HUDEP-2 (cell line): ENCODE measurements around the gene LRRC53.

Experiments
- DNase-seq, 76 experiments: peaks; one replicate each; lab custom pipeline; 2025; ENCODE audit not compliant: unreplicated experiment in 76 of 76; lab: John Stamatoyannopoulos, UW

LRRC53 gene

GRCh38 chr1:74512170-74512915 lies at the start of gene LRRC53:
Gene LRRC53, minus strand, starts transcription at chr1:74512611. Its CDS starts 29,262 bp downstream, at chr1:74483349.
- no peak for DNase-seq

- no peak for DNase-seq
Measured at GRCh38 chr1:74549932-74550331, 37.5 kb upstream of the LRRC53 start.

- no peak for DNase-seq
Measured at GRCh38 chr1:74548961-74549750, 36.7 kb upstream of the LRRC53 start.

- DNase-seq, result no peak
Measured at GRCh38 chr1:74545821-74546220, 33.4 kb upstream of the LRRC53 start.

- DNase-seq, result no peak
Measured at GRCh38 chr1:74534241-74534640, 21.8 kb upstream of the LRRC53 start.

- DNase-seq, result no peak
Measured at GRCh38 chr1:74531796-74532195, 19.4 kb upstream of the LRRC53 start.

GRCh38 chr1:74530892-74531291 lies 18.5 kb upstream of the LRRC53 start:
- no peak for DNase-seq

GRCh38 chr1:74528123-74528522 lies 15.7 kb upstream of the LRRC53 start:
- DNase-seq, result no peak

- DNase-seq, result no peak
Measured at GRCh38 chr1:74526708-74527107, 14.3 kb upstream of the LRRC53 start.

GRCh38 chr1:74523873-74524480 lies 11.6 kb upstream of the LRRC53 start:
- no peak for DNase-seq

- DNase-seq, result no peak
Measured at GRCh38 chr1:74522148-74522547, 9.7 kb upstream of the LRRC53 start.

GRCh38 chr1:74517599-74518051 lies 5.2 kb upstream of the LRRC53 start:
- no peak for DNase-seq

GRCh38 chr1:74513411-74514300 lies 1.2 kb upstream of the LRRC53 start:
- DNase-seq, result no peak

- peak in 2 of 76 experiments; percentile 1 to 6 for DNase-seq
Measured at GRCh38 chr1:74508449-74508848, 4.0 kb downstream of the LRRC53 start.

GRCh38 chr1:74505928-74506710 lies 6.3 kb downstream of the LRRC53 start:
- no peak for DNase-seq

- DNase-seq, result no peak
Measured at GRCh38 chr1:74504933-74505512, 7.4 kb downstream of the LRRC53 start.

- peak in 41 of 76 experiments; percentile 1 to 61 (median 17) for DNase-seq
Measured at GRCh38 chr1:74504125-74504932, 8.1 kb downstream of the LRRC53 start.

GRCh38 chr1:74502858-74503257 lies 9.6 kb downstream of the LRRC53 start:
- DNase-seq, result no peak
